Urothelium cell line (cell line): Measurements from ENCODE around the gene RPS23.

Source experiments
- DNase-seq: peaks from one replicate; pipeline ENCODE4 v3.0.0; 2011; ENCODE audit warnings: low spot score, mixed read lengths
- FAIRE-seq: peaks from 2 replicates; lab custom pipeline; 2011; peaks lifted over from hg19 to GRCh38; lab: Jason Lieb, UNC

Gene RPS23

DNA sequence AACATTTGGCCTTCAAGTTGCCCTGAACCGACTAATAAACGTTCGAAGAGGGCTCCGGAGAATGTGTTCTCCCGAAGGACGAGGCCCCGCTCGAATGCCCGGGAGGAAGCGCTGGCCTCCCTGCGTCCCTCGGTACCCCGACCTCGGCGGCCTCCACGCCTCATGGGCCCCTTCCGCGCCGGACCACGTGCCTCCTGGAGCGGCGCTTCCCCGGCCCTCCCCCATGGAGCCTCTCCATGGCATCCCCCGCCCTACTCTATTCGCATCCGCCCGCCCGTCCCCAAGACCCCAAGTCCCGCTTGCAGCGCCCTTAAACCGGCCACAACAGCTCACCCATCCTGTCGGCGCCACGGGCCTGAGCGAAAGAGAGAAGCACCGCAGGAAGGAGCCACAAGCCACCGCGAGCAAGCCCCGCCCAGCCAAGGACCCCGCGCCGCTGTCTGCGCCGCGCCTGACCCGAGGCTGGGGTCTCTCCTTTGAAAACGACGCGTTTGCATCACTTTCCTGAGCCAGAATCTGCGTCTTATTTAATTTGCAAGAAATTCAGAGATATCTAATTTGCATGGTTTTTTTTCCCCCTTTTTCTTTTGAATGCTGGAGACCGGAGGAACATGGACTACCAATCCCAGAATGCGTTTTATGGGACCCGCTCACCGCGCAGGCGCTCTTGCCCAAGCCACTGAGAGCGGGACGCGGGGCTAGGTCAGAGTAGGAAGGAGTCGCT is at the start of gene RPS23:
TSS of gene RPS23 (minus strand) at position 368 of the 724 bp plus-strand sequence. CDS start at position 337, 31 bp downstream.
- DNase-seq = peak; percentile 91
- FAIRE-seq = peak; percentile 13

DNA sequence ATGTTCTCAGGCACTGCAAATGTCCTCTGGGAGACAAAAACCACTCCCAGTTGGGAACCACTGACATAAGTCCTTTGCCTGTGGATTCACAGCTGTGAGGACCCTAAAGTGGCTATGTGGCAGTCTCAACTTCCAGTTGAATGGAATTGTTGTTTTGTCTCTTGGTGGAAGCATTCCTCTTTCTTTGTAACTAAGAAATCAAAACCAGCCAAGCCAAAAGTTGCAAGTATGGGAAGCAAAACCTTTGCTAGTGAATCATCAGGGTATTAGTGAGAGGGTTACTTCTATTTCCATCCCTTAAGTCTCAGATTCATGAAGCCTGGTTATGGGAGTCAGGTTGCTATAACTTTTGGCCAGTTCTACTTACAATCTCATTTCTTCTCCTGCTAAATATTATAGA is 49.8 kb upstream of the RPS23 start:
- FAIRE-seq (no peak), DNase-seq (no peak)

DNA sequence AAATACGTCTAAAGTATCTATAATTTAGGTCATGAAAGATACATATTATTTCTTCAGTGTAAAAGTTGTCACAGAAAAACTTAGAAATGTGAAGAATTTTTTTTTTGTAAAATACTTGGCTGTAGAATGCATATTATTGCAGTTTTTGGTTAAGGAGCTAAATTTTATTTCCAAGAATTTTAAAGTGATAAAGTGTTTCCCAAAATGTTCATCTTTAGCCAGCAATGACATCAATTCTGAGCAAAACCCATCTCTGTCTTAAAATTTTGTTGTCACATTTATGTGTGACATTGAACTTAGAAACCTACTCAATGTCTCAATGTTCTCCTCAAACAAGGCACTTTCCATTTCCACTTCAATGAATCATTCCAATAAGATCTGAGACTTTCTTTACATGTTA is 47.8 kb upstream of the RPS23 start:
- FAIRE-seq (no peak), DNase-seq (no peak)

DNA sequence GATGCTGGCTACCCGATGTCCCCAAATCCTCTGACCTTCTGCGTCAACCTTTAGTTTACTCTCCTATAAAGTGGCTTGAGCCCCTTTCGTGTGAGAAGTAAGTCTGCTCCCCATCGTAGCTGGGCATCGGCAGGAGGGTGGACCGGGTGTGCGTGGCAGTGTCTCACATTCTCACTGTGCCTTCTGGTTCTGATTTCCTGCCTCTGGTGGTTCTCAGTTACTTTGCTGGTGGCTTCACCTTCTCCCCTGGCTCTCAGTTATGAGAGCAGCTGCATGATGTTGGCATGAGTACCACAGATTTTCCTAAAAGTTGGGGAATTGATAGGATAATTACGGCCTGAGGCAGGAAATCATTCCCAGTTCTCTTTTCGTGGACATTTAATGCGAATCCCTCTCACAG is 47.0 kb upstream of the RPS23 start:
- FAIRE-seq (no peak), DNase-seq (no peak)

DNA sequence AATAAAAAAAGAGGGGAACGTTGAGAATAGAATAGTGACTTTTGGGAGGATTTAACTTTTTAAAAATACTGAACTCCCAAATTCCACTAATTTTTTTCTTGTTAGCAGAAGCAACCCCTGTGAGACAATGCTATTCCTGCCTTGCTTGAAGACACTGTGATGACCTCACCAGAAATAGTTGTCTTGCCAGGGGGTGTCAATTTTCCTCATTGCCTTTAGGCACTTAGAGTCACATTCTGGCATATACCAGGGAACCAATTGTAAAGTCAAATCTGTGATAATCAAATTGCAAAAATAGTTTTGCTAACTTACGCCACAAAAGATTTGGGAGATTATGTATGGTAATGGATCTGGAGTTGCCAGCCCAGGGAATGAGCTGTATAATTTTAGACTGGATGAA is 42.8 kb upstream of the RPS23 start:
- FAIRE-seq (no peak), DNase-seq (no peak)

DNA sequence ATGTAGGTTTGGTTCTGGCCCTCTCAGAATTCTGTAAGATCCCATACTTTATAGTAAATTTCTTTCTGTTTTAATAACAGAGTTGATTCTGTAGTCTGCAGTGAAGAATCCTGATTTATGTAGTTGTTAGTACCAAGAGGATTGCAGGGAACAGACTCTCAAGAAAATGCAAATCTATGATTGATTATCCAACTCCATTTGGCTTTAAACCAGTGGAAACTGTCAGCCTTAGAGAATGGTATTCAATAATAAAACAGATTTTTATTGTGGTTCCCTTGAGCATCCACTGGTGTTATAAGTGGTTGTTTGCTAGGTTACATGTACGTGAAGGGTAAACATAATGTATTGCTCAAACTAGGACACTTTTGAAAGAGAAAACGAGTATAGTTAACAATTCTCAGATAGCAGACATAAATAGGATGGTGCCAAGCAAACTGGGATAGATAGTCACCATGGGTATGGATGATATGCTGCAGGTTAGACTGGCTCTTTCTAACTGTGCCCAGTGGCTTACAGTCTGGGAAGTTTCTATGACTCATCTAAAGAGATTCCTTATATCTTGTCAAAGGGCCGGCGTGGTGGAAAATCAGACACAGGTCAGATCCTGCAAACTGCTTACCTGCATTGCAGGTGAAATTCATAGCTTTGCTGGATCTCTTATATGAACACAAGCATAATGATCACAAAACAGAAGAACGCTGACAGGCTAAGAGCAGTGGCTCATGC is 41.7 kb upstream of the RPS23 start:
- DNase-seq (no peak), FAIRE-seq (no peak)

DNA sequence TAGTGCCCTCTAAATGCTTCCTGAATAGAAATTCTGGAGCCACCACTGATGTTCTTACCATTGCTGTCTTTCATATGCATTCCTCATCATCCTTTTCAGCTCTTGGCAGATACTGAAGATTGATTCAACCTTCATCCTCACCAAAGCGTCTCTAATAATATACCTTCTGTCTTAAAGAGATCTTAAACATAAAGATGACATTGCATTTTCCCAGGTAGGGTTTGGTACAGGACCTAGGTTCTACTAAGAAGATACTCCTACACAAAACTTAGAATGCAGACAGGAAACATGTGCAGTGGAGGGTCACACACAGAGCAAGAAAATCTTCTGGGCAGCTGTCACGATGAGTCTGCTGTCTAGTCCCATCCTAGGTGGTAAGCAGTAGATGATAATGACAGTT is 41.0 kb upstream of the RPS23 start:
- no peak for DNase-seq
- no peak for FAIRE-seq

DNA sequence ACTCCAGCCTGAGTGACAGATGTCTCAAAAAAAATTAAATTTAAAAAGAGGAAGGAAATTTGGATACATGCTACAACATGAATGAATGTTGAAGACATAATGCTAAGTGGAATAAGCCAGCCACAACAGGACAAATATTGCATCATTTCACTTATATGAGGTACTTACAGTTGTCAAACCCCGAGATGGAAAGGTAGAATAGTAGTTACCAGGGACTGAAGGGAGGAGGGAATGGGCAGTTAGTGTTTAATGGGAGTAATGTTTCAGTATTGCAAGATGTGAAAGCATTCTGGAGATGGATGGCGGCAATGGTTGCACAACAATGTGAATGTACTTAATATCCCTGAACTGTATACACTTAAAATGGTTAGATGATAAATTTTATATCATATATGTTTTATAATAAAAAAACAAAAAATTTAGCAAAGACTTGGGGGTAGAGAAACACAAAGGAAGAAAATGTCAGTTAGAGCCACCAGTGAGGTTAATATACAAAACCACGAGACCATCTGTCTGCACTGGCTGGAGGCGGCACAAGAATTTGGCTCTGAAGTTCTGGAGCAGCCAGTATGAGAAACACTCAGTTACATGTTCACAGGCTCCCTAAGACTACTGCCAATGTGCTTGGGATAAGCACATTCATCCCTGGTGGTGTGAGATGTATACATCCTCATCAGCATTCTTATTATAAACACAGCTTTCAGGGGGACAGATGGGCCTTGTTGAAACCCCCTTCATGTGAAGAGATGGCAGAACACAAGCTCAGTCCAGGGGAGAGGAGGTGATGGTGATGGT is 37.0 kb upstream of the RPS23 start:
- FAIRE-seq = no peak
- DNase-seq = no peak

DNA sequence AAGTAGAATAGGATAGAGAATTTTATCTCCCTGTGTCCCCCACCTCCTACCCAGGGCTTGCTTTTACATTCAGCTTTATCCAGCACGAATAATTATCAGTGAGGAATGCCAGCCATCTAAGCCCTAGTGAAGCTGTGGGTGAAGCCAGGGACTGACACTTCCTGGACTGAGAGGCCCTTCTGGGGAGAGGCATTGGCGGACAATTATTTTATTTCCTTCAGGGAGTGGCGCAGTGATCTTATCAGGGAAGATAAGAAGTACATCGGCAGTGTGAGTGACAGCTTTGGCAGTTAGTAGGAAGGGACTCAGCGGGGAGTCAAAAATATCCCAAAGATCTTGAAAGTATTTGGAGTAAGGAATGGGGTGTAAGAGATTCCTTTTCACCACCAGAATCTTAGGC is 34.9 kb upstream of the RPS23 start:
- FAIRE-seq (no peak), DNase-seq (no peak)

DNA sequence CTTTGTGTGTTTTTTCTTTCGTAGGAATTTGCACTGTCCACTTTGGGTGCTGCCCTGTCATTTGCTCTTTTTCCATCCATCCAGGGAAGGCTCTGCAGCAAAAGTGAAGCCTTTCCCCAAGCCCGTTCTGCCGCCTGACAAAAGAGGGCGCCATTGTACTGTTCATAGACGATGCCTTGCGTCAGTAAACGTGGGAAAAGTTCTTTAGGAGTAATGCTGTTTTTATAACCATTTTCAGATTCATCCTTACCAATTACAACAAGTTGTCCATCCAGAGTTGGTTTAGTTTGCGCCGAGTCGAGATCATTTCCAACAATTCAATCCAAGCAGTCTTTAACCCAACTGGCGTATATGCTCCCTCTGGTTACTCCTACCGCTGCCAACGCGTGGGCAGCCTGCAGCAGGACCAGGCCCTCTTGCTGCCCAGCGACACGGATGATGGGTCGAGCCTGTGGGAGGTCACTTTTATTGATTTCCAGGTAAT is 34.3 kb upstream of the RPS23 start:
- no peak for FAIRE-seq
- peak; percentile 67 for DNase-seq

DNA sequence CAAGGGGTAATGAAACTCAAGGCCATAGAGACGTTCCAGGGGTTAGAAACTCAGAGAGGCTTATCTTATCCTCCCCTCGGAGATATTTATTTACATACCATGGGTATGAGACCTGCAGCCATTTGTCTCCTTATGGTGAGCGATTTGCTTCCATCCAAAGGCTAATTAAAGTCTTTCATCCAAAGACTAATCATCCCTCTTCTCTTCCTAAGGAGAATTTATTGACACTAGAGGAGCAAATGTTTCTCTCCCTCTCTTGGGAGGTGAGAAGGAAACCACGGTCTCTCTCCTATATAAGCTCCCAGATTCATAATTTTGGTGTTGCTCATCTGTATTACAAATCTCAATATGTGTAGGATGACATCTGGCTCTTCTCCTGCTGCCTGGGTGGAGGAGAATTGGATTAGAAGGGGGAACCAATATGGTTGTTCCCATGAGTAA is 31.0 kb upstream of the RPS23 start:
- no peak for FAIRE-seq
- no peak for DNase-seq

DNA sequence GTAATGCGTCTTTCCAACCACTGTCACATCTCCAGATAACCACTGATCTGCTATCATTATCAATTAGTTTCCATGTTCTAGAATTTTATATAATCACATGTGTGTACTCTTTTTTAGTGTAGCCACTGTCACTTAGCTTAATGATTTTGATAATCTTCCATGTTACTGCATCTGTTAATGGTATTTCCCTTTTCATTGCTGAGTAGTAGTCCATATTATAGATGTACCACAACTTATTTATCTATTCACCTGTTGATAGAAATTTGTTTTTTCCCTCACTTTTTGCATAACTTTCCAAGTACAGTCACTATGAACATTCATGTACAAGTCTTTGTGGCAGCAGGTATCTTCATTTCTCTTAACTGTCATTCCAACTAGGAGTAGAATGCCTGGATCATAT is 30.3 kb upstream of the RPS23 start:
- DNase-seq (no peak), FAIRE-seq (no peak)

DNA sequence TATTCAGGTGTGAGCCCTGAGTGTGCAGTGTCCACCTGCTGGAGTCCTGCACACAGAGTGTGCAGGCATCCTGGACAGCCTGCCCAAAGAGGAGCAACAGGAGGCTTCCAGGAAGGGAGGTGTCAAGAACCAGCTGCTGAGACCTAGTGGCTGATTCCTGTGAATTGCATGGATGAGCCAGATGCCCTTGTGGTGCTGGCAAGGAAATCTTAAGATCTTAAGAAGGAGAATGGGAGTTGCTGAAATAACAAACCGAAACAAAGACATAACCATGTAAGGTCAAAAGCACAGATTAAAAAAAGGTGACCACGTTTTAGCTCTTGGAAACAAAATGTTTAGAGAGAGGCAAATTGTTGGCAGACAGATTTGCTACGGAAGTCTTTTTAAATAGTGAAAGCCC is 29.3 kb upstream of the RPS23 start:
- FAIRE-seq = no peak

DNA sequence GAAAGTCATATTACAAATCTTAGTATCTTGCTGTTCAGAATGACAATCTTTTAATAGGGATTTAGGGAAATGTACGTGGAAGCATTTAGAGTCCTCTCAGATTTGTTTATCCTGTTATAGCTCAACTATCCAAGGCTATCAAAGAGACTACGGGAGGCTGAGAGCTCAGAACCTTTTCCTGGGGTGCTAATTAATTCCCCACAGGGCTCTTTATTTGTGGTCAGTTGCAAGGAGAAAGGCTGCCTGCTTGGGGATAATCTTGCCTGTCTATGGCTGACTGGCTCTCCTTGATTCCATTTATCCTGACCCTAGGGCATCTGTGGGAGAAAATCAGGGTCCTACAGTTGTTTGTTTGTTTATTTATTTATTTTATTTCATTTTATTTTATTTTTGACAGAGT is 28.0 kb upstream of the RPS23 start:
- FAIRE-seq (no peak), DNase-seq (no peak)

More for the DNA sequence above, 29.3 kb upstream of the RPS23 start:
- no peak for DNase-seq

DNA sequence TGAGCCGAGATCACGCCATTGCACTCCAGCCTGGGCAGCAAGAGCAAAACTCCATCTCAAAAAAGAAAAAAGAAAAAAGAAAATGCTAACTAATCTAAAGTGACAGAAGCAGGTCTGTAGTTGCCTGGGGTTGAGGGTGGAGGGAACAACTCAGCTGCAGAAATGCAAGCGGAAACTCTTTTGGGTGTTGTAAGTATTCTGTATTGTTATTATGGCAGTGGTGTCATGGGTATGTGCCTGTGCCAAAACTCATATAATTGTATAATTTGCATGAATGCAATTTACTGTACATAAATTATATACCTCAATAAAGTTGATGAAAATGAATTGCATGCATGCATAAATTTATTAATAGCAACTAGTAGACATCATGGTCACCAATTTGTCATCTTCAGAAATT is 23.0 kb upstream of the RPS23 start:
- FAIRE-seq (no peak), DNase-seq (no peak)

DNA sequence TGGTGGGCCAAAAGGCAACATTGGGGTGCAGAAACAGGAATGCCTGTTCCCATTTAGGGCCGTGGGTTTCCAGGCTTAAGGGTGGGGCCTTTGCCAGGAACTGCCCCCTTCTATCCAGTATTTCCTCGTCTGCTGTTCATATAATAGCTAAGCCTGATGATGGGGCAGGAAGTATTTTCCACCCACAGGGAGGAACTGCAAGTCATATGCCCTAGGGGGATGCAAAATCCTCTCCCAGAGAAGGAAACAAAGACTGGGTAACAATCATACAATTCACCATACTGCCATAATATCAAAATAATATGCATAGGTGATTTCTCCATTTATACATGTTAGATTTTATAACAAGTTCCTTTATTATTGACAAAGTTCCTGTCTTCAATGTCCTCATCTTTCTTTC is 20.5 kb upstream of the RPS23 start:
- FAIRE-seq (no peak), DNase-seq (no peak)

DNA sequence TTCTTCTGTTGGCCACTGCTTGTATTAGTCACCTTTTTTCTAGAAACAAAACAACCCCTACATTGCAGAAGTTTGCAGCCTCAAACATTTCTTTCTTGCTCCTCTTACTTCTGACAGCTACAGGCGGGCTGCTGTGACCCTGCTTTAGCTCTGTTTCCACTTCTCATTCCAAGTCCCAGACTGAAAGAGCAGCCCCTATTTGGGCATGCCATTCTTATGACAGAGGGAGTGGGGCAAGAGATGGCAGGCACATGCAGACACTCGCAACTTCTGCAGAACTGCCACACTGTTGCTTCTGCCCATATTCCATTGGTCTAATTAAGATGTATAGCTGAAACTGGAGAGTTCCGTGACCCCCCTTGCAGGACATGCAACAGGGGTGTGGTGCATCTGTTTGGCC is 19.6 kb upstream of the RPS23 start:
- FAIRE-seq (no peak), DNase-seq (no peak)

DNA sequence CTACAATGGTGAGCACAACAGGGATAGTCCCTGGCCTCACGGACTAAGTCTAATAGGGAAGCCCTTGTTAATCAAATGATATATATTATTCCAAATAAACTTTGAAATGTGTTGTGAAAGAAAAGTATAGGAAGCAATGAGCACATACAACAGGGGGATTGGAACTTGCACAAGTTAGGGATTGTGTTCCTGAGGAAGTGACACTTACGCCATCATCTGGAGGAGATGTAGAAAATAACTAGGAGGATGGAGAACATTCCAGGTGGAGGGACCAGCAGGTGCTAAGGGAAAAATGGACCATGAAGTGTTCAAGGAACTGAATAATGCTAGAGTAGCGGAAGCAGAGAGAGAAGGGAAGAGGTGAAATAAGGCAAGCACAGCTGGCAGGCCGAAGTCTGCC is 18.8 kb upstream of the RPS23 start:
- DNase-seq (no peak), FAIRE-seq (no peak)

DNA sequence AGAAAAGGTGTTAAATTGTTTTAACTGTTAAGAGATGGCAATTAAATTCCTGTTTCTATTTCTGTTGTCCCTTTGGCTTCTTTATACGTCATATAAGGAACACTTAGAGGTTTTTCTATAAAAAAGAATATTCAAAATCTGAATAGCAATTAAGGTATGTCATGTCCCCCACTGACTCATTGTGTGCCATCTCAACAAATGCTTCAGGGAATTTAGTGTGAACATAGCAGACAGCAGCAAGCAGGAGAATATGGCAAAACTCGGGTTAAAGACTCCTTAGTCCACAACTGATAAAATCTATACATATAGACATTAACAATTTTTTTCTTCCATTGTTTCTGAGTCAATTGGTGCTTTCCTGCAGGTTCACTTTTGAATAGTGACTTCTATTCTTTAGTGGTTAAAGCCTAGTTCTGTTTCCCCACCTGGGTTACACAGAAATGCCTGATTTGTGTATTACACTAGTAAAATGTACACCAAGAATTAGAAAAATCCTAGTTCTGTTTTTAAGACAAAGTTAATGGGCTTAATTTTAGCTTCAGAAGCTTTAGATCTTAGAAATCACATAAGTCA is 17.9 kb upstream of the RPS23 start:
- no peak for DNase-seq
- FAIRE-seq = no peak

DNA sequence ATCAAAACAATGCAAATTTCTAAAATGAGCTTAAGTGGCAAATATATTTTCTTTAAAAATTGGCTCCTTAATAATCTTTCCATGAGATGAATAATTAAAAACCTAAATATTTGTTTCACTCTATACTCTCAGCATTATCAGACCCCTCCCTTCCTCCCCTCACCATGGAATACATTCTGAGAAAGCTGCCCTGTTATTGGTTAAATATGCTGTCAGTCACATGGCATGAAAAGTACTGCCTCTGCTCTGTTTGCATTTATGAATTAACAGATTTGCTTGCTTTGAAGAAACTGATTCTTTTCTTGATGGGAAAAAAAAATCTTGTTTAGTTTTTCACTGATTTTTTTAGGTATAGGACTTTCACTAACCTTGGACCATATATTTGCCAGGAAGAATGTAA is 17.0 kb upstream of the RPS23 start:
- FAIRE-seq (no peak), DNase-seq (no peak)

DNA sequence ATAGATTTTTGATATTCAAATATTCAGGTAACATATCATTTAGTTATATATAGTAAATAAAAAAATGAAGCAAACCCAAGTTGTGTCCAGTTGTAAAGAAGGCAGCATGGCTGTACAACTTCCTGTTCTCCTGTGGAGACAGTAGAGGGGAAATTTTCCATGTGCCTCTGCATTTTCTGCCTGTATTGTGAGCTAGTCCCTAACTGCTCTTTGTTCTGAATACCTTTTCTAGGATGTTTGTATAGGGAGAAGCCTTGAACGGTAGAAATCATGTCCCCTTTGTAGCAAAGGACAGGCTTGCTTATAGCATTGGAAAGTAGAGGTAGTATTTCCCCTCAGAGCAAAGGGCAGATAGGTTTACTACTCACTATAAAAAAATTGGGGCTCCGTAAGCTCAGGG is 13.3 kb upstream of the RPS23 start:
- FAIRE-seq (no peak), DNase-seq (no peak)
